Immature natural killer cell (primary cell): ENCODE measurements around the gene FARS2. TPM values are rescaled to one million over a fixed set of nuclear protein-coding genes. Genes with fewer than 3 reads are reported as not detected.

Experiments
- DNase-seq, 3 donors: peaks; one replicate each; pipeline ENCODE4 v3.0.0; 2022; ENCODE audit warnings: mixed read lengths in 1 of 3
- H3K27ac Mint-ChIP-seq, 6 donors: one replicate each; pipeline ENCODE4 v1.8.0; 2020; ENCODE audit warnings: mixed read lengths in 6 of 6, mild to moderate bottlenecking in 5 of 6, inconsistent platforms in 4 of 6, moderate library complexity in 3 of 6
- H3K27me3 Mint-ChIP-seq, 3 donors: one replicate each; pipeline ENCODE4 v1.8.0; 2020 to 2021; ENCODE audit warnings: low read depth in 3 of 3, mild to moderate bottlenecking in 3 of 3, mixed read lengths in 3 of 3, moderate library complexity in 3 of 3, inconsistent platforms in 1 of 3
- H3K36me3 Mint-ChIP-seq, 3 donors: one replicate each; pipeline ENCODE4 v1.8.0; 2020; ENCODE audit warnings: mixed read lengths in 3 of 3, inconsistent platforms in 2 of 3, mild to moderate bottlenecking in 2 of 3
- H3K4me1 Mint-ChIP-seq, 2 donors: one replicate each; pipeline ENCODE4 v1.8.0; 2020; ENCODE audit warnings: inconsistent platforms in 2 of 2, mild to moderate bottlenecking in 2 of 2, mixed read lengths in 2 of 2, moderate library complexity in 1 of 2
- H3K4me3 Mint-ChIP-seq, 5 donors: one replicate each; pipeline ENCODE4 v1.8.0; 2020; ENCODE audit warnings: mild to moderate bottlenecking in 5 of 5, mixed read lengths in 5 of 5, inconsistent platforms in 3 of 5, moderate library complexity in 3 of 5
- H3K9me3 Mint-ChIP-seq, 6 donors: one replicate each; pipeline ENCODE4 v1.8.0; 2020; ENCODE audit warnings: mild to moderate bottlenecking in 6 of 6, mixed read lengths in 6 of 6, inconsistent platforms in 4 of 6, moderate library complexity in 3 of 6
- polyA plus RNA-seq, 3 donors: library from polyadenylated mRNA; unstranded; fragments of 300-500 nt; fragmentation: Illumina TruSeq; gene quantifications; one replicate each; pipeline ENCODE4 v1.2.3, GENCODE V29; 2021

Gene FARS2
- polyA plus RNA-seq, 3 donors from 2014 or later: 30.5 to 41.0 (median 40.2) TPM

- Mint-ChIP-seq H3K4me1 (peaks cover 30 to 43% of the 10 kb centered on the region in 2 donors), H3K4me3 (peak overlapping the region in 4 of 5 donors; percentile 11 to 62 (median 36)), H3K27me3 (peaks cover 0 to 7% (median 0%) of the 10 kb centered on the region in 3 donors), H3K9me3 (no peaks in the 10 kb centered on the region), H3K36me3 (peaks cover 0 to 6% (median 0%) of the 10 kb centered on the region in 3 donors), H3K27ac (peak overlapping the region; percentile 29 to 77 (median 64))
- DNase-seq: no peak
Measured at GRCh38 chr6:5813625-5814027, 552.3 kb downstream of the FARS2 start.

GRCh38 chr6:5814116-5814515, 552.8 kb downstream of the FARS2 start:
- Mint-ChIP-seq H3K27me3 (peaks cover 0 to 6% (median 0%) of the 10 kb centered on the region in 3 donors), H3K9me3 (no peaks in the 10 kb centered on the region), H3K36me3 (peaks cover 0 to 6% (median 0%) of the 10 kb centered on the region in 3 donors), H3K4me3 (peak overlapping the region in 1 of 5 donors; percentile 62), H3K4me1 (peaks cover 31 to 42% of the 10 kb centered on the region in 2 donors), H3K27ac (peak overlapping the region in 2 of 6 donors; percentile 36 to 77)
- no peak for DNase-seq

GRCh38 chr6:5814901-5815300, 553.6 kb downstream of the FARS2 start:
- no peaks in the 10 kb centered on the region for H3K9me3 Mint-ChIP-seq
- H3K4me3 Mint-ChIP-seq: no peak overlapping the region
- H3K4me1 Mint-ChIP-seq: peaks cover 25 to 34% of the 10 kb centered on the region in 2 donors
- H3K27ac Mint-ChIP-seq: no peak overlapping the region
- H3K36me3 Mint-ChIP-seq: peaks cover 0 to 6% (median 0%) of the 10 kb centered on the region in 3 donors
- DNase-seq: no peak
- peaks cover 0 to 5% (median 0%) of the 10 kb centered on the region in 3 donors for H3K27me3 Mint-ChIP-seq

- H3K4me1 Mint-ChIP-seq: peaks cover 16 to 20% of the 10 kb centered on the region in 2 donors
- no peak overlapping the region for H3K4me3 Mint-ChIP-seq
- no peak overlapping the region for H3K27ac Mint-ChIP-seq
- H3K36me3 Mint-ChIP-seq: peaks cover 0 to 6% (median 0%) of the 10 kb centered on the region in 3 donors
- H3K9me3 Mint-ChIP-seq: no peaks in the 10 kb centered on the region
- DNase-seq: no peak
- H3K27me3 Mint-ChIP-seq: peaks cover 0 to 4% (median 2%) of the 10 kb centered on the region in 3 donors
Measured at GRCh38 chr6:5817869-5818268, 556.6 kb downstream of the FARS2 start.

GRCh38 chr6:5818959-5819358, 557.6 kb downstream of the FARS2 start:
- H3K27ac Mint-ChIP-seq: no peak overlapping the region
- peaks cover 14 to 20% of the 10 kb centered on the region in 2 donors for H3K4me1 Mint-ChIP-seq
- no peaks in the 10 kb centered on the region for H3K9me3 Mint-ChIP-seq
- no peak for DNase-seq
- H3K27me3 Mint-ChIP-seq: peaks cover 0 to 4% (median 4%) of the 10 kb centered on the region in 3 donors
- H3K4me3 Mint-ChIP-seq: no peak overlapping the region
- H3K36me3 Mint-ChIP-seq: peaks cover 0 to under 1% (median 0%) of the 10 kb centered on the region in 3 donors

Other genes starting within 250 kb of the FARS2 start
- gene PPP1R3G, start 176.2 kb upstream of the FARS2 start, polyA plus RNA-seq: not detected
- gene LYRM4, start 563 bp upstream of the FARS2 start, polyA plus RNA-seq: 10 to 100 TPM; 10.5 to 23.4 (median 21.9) TPM